Type B pancreatic cell (in vitro differentiated cells): Measurements from ENCODE around the gene HMCN2. TPM values are rescaled to one million over a fixed set of nuclear protein-coding genes. Genes with fewer than 3 reads are reported as not detected.

Experiments used
- DNase-seq: peaks from one replicate; pipeline ENCODE4 v3.0.0; 2021; ENCODE audit warnings: mixed read lengths; ENCODE audit not compliant: unreplicated experiment; ENCODE audit errors: extremely low spot score
- H3K27ac Mint-ChIP-seq: 2 replicates; pipeline ENCODE4 v1.8.0; 2021; ENCODE audit warnings: mild to moderate bottlenecking, mixed read lengths
- H3K27me3 Mint-ChIP-seq: 2 replicates; pipeline ENCODE4 v1.8.0; 2021; ENCODE audit warnings: mixed read lengths
- H3K36me3 Mint-ChIP-seq: 2 replicates; pipeline ENCODE4 v1.8.0; 2021; ENCODE audit warnings: mixed read lengths
- H3K4me1 Mint-ChIP-seq: one replicate; pipeline ENCODE4 v1.8.0; 2021; ENCODE audit warnings: mixed read lengths; ENCODE audit not compliant: unreplicated experiment
- H3K4me3 Mint-ChIP-seq: 2 replicates; pipeline ENCODE4 v1.8.0; 2021; ENCODE audit warnings: mild to moderate bottlenecking, mixed read lengths
- H3K9me3 Mint-ChIP-seq: 2 replicates; pipeline ENCODE4 v1.8.0; 2021; ENCODE audit warnings: mixed read lengths
- total RNA-seq: library from RNA; stranded (reverse); gene quantifications from 2 replicates; pipeline ENCODE4 v1.2.1, GENCODE V29; 2021; ENCODE audit warnings: low replicate concordance
- TF ChIP-seq, protein P1 (sequence below): fragments of 200-600 bp; sonication (generic); conservative IDR thresholded peaks from 2 replicates; pipeline ENCODE4 v1.5.0; 2021; ENCODE audit warnings: antibody characterized with exemption, mild to moderate bottlenecking

The HMCN2 gene
- total RNA-seq, 1 donor from 2014 or later: 0.12 TPM

DNA sequence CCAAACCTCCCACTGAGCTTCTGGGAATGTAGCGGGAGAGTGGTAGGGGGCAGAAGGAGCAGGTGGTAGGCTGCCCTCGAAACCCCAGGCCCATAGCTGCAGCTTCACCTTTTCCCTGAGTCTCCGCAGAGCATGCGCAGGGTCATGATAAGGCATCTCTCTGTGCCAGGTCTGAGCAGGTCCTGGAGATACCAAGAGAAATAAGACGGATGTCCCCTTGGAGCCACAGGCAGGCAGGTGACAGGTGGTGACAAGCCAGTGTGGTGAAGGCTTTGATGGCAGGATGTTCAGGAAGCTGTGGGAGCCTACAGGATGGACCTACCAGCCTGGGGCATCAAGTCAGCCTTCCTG lies 68.1 kb downstream of the HMCN2 start:
- H3K27ac Mint-ChIP-seq: no peak overlapping the region
- peaks cover 14% of the 10 kb centered on the region for H3K27me3 Mint-ChIP-seq
- no peaks in the 10 kb centered on the region for H3K36me3 Mint-ChIP-seq
- H3K4me1 Mint-ChIP-seq: peaks cover 7% of the 10 kb centered on the region
- no peak for DNase-seq
- TF ChIP-seq, protein P1, sequence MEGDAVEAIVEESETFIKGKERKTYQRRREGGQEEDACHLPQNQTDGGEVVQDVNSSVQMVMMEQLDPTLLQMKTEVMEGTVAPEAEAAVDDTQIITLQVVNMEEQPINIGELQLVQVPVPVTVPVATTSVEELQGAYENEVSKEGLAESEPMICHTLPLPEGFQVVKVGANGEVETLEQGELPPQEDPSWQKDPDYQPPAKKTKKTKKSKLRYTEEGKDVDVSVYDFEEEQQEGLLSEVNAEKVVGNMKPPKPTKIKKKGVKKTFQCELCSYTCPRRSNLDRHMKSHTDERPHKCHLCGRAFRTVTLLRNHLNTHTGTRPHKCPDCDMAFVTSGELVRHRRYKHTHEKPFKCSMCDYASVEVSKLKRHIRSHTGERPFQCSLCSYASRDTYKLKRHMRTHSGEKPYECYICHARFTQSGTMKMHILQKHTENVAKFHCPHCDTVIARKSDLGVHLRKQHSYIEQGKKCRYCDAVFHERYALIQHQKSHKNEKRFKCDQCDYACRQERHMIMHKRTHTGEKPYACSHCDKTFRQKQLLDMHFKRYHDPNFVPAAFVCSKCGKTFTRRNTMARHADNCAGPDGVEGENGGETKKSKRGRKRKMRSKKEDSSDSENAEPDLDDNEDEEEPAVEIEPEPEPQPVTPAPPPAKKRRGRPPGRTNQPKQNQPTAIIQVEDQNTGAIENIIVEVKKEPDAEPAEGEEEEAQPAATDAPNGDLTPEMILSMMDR: no peak
- H3K4me3 Mint-ChIP-seq: no peak overlapping the region
- no peaks in the 10 kb centered on the region for H3K9me3 Mint-ChIP-seq

DNA sequence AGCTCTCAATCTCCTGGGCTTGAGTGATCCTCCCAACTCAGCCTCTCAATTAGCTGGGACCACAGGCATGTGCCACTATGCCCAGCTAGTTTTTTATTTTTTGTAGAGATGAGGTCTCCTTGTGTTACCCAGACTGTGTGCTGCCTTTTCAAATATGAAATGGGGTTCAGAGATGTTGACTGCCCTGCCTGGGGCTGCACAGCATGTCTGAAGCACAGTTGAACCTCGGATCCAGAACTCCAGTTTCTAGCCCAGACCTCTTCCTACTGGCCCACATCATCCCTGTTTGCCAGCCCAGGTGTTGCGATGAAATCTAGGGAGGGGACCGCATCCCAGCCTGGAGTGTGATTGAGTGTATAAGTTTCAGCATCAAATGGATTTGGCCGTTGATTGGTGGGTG lies 69.4 kb downstream of the HMCN2 start:
- Mint-ChIP-seq H3K4me3 (no peak overlapping the region), H3K36me3 (no peaks in the 10 kb centered on the region), H3K4me1 (peaks cover 4% of the 10 kb centered on the region), H3K27me3 (peaks cover 8% of the 10 kb centered on the region), H3K9me3 (no peaks in the 10 kb centered on the region), H3K27ac (no peak overlapping the region)
- TF ChIP-seq, protein P1: no peak
- no peak for DNase-seq

DNA sequence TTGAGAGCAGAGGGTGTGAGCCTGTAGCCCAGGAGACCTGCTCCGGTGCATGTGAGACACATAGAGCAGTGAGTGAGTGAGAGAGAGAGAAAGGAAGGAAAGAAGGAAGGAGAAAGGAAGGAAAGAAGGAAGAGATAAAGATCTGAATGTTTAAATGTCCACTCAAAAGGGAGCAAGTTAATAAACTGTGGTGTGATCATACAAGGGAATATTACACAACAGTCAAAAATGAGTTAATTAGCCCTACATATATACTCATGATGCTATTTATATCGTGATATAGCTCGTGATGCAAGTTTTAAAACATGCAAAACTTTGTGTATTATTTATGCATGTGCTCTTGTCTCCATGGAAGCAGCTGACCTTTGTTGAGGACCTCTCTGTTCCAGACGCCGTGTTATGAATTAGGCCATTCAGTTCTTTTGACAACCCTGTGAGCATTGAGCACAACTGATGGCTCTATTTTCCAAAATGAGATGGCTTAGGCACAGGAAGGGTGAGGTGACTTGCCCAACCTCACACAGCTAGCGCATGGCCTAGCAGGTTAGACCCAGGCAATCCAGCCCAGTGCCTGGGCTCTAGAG lies 70.6 kb downstream of the HMCN2 start:
- no peak for DNase-seq
- Mint-ChIP-seq H3K4me3 (no peak overlapping the region), H3K27ac (no peak overlapping the region), H3K36me3 (no peaks in the 10 kb centered on the region), H3K9me3 (no peaks in the 10 kb centered on the region), H3K27me3 (peaks cover 4% of the 10 kb centered on the region), H3K4me1 (peaks cover 4% of the 10 kb centered on the region)
- TF ChIP-seq, protein P1: no peak

DNA sequence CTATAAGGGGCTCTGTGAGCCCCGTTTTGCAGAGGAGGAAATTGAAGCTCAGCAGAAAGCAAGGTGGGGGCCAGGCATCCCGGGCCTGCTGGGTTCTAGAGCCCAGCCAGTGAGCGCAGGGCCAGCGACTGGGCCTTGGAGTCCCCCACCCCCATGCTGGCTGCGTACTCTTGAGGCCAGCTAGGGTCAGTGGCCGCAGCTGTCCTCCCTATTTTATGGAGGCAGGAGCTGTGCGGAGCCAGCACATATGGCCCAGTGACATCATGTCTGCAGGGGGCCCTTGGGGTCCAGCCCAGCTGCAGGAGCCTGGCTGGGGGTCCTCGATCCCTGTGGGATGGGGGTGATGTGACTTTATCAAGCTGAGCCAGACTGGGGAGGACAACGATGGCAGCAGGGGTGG lies 71.3 kb downstream of the HMCN2 start:
- TF ChIP-seq, protein P1: no peak
- no peak overlapping the region for H3K27ac Mint-ChIP-seq
- no peaks in the 10 kb centered on the region for H3K9me3 Mint-ChIP-seq
- H3K36me3 Mint-ChIP-seq: no peaks in the 10 kb centered on the region
- H3K4me1 Mint-ChIP-seq: peaks cover 4% of the 10 kb centered on the region
- H3K27me3 Mint-ChIP-seq: peaks cover 4% of the 10 kb centered on the region
- DNase-seq: no peak
- H3K4me3 Mint-ChIP-seq: no peak overlapping the region

DNA sequence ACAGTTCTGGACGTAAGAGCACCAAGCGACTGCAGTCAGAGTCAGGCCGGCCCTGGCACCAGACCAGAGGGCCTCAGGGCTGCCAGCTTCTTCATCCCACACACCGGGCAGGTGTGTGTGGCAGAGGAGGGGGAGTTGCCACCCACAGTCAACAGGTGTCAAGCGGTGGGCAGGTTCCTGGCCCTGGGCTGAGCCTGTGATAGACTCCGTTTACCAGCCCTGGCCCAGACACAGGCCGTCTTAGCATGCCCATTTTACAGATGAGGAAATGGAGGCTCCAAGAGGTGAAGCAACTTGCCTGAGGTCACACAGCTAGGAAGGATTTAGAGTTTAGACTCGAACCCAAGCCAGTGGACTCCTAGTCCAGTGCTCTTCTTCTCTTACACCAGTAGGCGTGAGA lies 71.8 kb downstream of the HMCN2 start:
- H3K9me3 Mint-ChIP-seq: no peaks in the 10 kb centered on the region
- no peak for DNase-seq
- no peak overlapping the region for H3K4me3 Mint-ChIP-seq
- H3K4me1 Mint-ChIP-seq: peaks cover 4% of the 10 kb centered on the region
- H3K36me3 Mint-ChIP-seq: no peaks in the 10 kb centered on the region
- peaks cover 4% of the 10 kb centered on the region for H3K27me3 Mint-ChIP-seq
- H3K27ac Mint-ChIP-seq: no peak overlapping the region
- TF ChIP-seq, protein P1: no peak
